ENCODE measurements around the gene SHLD2.
"Not testable (repeated sequence)": the region's sequence is repeated elsewhere in the genome, so short reads cannot be mapped to it uniquely, and the experiment has no call there.

GRCh38 chr10:87132176-87132575, 37.2 kb downstream of the SHLD2 start:
- TF ChIP-seq, protein P1, sequence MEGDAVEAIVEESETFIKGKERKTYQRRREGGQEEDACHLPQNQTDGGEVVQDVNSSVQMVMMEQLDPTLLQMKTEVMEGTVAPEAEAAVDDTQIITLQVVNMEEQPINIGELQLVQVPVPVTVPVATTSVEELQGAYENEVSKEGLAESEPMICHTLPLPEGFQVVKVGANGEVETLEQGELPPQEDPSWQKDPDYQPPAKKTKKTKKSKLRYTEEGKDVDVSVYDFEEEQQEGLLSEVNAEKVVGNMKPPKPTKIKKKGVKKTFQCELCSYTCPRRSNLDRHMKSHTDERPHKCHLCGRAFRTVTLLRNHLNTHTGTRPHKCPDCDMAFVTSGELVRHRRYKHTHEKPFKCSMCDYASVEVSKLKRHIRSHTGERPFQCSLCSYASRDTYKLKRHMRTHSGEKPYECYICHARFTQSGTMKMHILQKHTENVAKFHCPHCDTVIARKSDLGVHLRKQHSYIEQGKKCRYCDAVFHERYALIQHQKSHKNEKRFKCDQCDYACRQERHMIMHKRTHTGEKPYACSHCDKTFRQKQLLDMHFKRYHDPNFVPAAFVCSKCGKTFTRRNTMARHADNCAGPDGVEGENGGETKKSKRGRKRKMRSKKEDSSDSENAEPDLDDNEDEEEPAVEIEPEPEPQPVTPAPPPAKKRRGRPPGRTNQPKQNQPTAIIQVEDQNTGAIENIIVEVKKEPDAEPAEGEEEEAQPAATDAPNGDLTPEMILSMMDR (IDR thresholded peaks at IDR 0.05 in 2 of 3, conservative IDR thresholded peaks at IDR 0.05 in 1 of 3; ENCODE audit: borderline replicate concordance in 1 of 3, insufficient read depth in 1 of 3, low read depth in 2 of 3, low read length in 2 of 3), result not testable (repeated sequence)
- TF ChIP-seq SRF (IDR thresholded peaks at IDR 0.05; ENCODE audit: low read depth); SIN3A (IDR thresholded peaks at IDR 0.05; ENCODE audit: low read depth); CEBPB (IDR thresholded peaks at IDR 0.05; ENCODE audit: low read depth); RAD21 (IDR thresholded peaks at IDR 0.05; ENCODE audit: low read depth); POLR2A (IDR thresholded peaks at IDR 0.05; ENCODE audit: borderline replicate concordance, extremely low read depth, insufficient read depth, insufficient read length): not testable (repeated sequence)

Measured in HCT116 (cell line).